Measurements from ENCODE around the gene SPOPL.

DNA sequence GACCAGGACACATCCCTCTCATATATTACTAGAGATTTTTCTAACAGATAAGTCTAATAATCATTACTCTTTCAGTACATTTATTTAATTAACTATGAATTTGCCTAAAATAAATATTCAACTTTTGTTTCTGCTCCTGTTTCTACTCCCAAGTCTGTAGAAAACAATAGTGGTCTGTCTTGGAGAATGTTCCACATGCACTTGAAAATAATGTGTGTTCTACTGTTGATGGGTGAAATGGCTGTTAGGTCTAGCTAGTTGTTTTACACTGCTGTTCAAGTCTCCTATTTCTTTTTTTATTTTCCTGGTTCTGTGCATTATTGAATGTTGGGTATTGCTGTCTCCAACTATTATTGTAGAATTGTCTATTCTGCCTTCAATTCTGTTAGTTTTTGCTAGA, 47.2 kb downstream of the SPOPL start:
- TF ChIP-seq POLR2A (IDR thresholded peaks at IDR 0.05; ENCODE audit: low read depth), result no peak
- TF ChIP-seq POLR2AphosphoS5 (IDR thresholded peaks at IDR 0.05), result no peak
- TF ChIP-seq, protein P1, sequence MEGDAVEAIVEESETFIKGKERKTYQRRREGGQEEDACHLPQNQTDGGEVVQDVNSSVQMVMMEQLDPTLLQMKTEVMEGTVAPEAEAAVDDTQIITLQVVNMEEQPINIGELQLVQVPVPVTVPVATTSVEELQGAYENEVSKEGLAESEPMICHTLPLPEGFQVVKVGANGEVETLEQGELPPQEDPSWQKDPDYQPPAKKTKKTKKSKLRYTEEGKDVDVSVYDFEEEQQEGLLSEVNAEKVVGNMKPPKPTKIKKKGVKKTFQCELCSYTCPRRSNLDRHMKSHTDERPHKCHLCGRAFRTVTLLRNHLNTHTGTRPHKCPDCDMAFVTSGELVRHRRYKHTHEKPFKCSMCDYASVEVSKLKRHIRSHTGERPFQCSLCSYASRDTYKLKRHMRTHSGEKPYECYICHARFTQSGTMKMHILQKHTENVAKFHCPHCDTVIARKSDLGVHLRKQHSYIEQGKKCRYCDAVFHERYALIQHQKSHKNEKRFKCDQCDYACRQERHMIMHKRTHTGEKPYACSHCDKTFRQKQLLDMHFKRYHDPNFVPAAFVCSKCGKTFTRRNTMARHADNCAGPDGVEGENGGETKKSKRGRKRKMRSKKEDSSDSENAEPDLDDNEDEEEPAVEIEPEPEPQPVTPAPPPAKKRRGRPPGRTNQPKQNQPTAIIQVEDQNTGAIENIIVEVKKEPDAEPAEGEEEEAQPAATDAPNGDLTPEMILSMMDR (IDR thresholded peaks at IDR 0.05), result no peak
- no peak for TF ChIP-seq EP300 (IDR thresholded peaks at IDR 0.05)
